ENCODE measurements around the gene GTPBP10. TPM values are rescaled to one million over a fixed set of nuclear protein-coding genes. Genes with fewer than 3 reads are reported as not detected.

The GTPBP10 gene
- total and polyA plus RNA-seq, 9 of the 15 experiments (the other 6 are each of a cell fraction or from before 2014, with no cell fraction given): 34.6 to 89.8 (median 76.4) TPM

GRCh38 chr7:90403174-90404113 lies 56.9 kb downstream of the GTPBP10 start, which contains the start of gene CLDN12 (continued):
- TF ChIP-seq NCOR1 (IDR thresholded peaks at IDR 0.05): peak; percentile 58
- no peak for TF ChIP-seq HNRNPUL1 (IDR thresholded peaks at IDR 0.05; ENCODE audit: low read length)
- TF ChIP-seq ARID2 (IDR thresholded peaks at IDR 0.05): no peak
- TF ChIP-seq SIRT6 (IDR thresholded peaks at IDR 0.05; ENCODE audit: low read depth, low read length): no peak
- no peak for TF ChIP-seq HEY1 (CRISPR knock-in tag; IDR thresholded peaks at IDR 0.05; ENCODE audit: borderline replicate concordance)
- TF ChIP-seq THRA (IDR thresholded peaks at IDR 0.05): no peak
- TF ChIP-seq ELK3 (CRISPR knock-in tag; IDR thresholded peaks at IDR 0.05): no peak
- no peak for TF ChIP-seq ZC3H4 (CRISPR knock-in tag; IDR thresholded peaks at IDR 0.05; ENCODE audit: borderline replicate concordance)
- no peak for TF ChIP-seq ZFP30 (CRISPR knock-in tag; IDR thresholded peaks at IDR 0.05; ENCODE audit: borderline replicate concordance)
- peak; percentile 68; the same call in 1 of the 2 replicates for TF ChIP-seq HDAC2 (IDR thresholded peaks at IDR 0.05)
- no peak for TF ChIP-seq SFPQ (IDR thresholded peaks at IDR 0.05; ENCODE audit: low read depth, low read length)
- no peak for TF ChIP-seq SNIP1 (IDR thresholded peaks at IDR 0.05; ENCODE audit: low read depth)
- TF ChIP-seq NONO (IDR thresholded peaks at IDR 0.05; ENCODE audit: low read depth in 2 of 2, low read length in 1 of 2): no peak
- 0 out of 2 replicates have a peak, but pooled peaks have one; percentile 26 for TF ChIP-seq PHF21A (IDR thresholded peaks at IDR 0.05; ENCODE audit: borderline replicate concordance, low read depth)
- TF ChIP-seq AFF4 (CRISPR knock-in tag; IDR thresholded peaks at IDR 0.05): no peak
- TF ChIP-seq GTF2B (IDR thresholded peaks at IDR 0.05; ENCODE audit: extremely low read depth, insufficient read length): no peak
- TF ChIP-seq GTF2E2 (tag; IDR thresholded peaks at IDR 0.05): peak; percentile 70
